ENCODE measurements around the gene RASA3. TPM values are rescaled to one million over a fixed set of nuclear protein-coding genes. Genes with fewer than 3 reads are reported as not detected.

RASA3 gene
- polyA plus RNA-seq, 4 donors, result 13.5 to 14.5 (median 14.2) TPM

DNA sequence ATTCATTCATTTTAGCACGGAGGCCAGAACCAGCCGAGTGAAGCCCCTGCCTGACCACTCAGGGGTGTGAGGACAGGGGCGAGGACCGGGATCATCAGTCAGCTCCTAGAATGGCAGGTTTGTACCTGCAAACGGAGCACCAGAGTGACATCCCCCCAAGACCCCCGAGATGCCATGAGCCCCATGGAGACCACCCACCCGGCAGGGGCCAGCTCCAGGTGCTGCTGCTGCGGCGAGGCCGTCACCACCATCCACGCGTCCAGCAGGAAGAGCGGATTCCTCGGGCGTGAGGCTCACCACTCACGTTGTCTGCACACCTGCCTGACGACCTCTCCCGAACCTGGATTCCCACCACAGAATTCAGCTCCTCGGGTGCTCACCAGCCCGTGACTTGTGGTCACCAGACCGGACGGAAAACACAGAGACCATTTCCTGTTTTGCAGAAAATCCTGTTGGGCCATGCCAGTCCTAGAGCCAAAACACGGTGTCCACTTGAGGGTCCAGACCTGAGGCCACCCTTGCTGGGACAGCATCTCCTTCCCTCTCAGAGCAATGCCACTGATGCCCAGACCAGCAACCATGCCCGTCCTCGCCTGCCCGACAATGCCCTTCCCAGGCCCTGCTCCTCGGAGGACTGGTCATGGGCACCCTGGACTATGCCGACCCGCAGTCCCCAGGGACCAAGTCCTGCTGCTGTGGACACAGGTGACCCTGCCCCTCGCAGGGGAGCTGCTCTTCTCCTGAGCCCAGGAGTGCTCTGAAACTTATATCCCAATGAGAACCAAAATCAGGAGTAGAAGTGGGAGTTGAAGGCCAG lies 74.2 kb downstream of the RASA3 start:
- DNase-seq (ENCODE audit: low read depth in 4 of 4, low spot score in 3 of 4), result no peak

- DNase-seq (ENCODE audit: low read depth in 4 of 4, low spot score in 3 of 4), result no peak
These were observed 75.0 kb downstream of the RASA3 start for GRCh38 chr13:114057166-114058050.

- DNase-seq (ENCODE audit: low read depth in 4 of 4, low spot score in 3 of 4), result no peak
These were observed 76.0 kb downstream of the RASA3 start for GRCh38 chr13:114056205-114057013.

- no peak for DNase-seq (ENCODE audit: low read depth in 4 of 4, low spot score in 3 of 4)
These were observed 76.7 kb downstream of the RASA3 start for GRCh38 chr13:114055766-114056165.

- no peak for DNase-seq (ENCODE audit: low read depth in 4 of 4, low spot score in 3 of 4)
These were observed 77.5 kb downstream of the RASA3 start for GRCh38 chr13:114054830-114055439.

DNA sequence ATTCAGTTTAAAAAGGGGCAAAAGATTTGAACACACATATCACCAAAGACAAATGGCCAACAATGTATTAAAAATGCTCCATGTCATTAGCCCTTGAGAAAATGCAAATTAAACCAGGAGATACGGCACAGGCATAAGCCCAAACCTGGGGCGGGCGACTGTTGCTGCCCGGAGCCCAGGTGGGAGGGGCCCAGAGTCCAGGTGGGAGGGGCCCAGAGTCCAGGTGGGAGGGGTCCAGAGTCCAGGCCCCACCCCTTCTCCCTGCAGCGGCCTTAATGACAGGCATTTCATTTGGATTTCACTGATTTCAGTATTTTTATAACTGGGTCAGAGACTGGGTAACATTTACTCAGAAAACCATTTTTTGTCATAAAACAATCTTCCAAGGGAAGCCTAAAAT lies 78.2 kb downstream of the RASA3 start:
- no peak for DNase-seq (ENCODE audit: low read depth in 4 of 4, low spot score in 3 of 4)

GRCh38 chr13:114053026-114053425 lies 79.4 kb downstream of the RASA3 start:
- no peak for DNase-seq (ENCODE audit: low read depth in 4 of 4, low spot score in 3 of 4)

DNA sequence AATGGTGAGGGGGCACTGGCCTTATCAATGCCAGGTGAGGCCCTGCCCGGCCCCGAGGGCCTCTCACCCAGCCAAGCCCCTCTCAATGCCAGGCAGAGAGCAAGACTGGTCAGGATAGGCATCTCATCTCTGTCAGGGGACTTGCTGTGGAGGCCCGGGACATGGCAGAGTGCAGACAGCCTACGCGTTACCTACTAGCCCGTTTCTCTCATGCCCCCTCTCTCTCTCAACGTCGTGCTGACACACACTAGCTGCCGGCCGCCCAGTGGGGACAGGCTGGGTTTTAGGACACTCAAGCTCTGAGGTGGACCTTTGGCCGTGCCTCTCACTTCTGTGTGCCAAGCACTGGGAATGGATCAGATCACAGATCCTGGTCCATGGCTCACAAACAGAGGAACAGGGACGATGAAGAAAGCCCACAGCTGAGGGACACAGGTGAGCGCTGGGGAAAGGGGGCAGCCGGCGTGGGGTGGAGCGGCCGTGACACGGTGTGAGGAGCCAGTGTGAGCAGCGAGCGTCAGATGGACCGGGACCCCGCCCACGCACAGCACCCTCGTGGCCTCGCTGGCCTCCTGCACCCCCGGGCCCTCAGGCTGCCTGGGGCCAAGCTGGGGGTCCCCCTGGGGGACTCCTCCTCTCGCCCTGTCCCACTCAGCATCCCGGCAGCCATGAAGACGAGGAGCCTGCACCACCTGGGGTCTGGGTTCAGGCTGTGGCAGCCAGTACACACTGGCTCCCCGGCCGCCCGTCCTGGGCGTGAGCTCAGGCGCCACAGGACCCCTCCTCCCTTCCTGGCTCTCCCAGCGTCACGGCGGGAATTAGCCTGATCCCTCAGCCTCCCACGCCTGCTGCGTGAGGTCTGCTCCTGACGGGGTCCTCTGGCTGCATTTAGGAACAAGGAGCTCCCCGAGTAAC lies 81.6 kb downstream of the RASA3 start:
- DNase-seq (ENCODE audit: low read depth in 4 of 4, low spot score in 3 of 4), result no peak

- no peak for DNase-seq (ENCODE audit: low read depth in 4 of 4, low spot score in 3 of 4)
These were observed 82.8 kb downstream of the RASA3 start for GRCh38 chr13:114049626-114050101.

- no peak for DNase-seq (ENCODE audit: low read depth in 4 of 4, low spot score in 3 of 4)
These were observed 83.4 kb downstream of the RASA3 start for GRCh38 chr13:114049026-114049425.

DNA sequence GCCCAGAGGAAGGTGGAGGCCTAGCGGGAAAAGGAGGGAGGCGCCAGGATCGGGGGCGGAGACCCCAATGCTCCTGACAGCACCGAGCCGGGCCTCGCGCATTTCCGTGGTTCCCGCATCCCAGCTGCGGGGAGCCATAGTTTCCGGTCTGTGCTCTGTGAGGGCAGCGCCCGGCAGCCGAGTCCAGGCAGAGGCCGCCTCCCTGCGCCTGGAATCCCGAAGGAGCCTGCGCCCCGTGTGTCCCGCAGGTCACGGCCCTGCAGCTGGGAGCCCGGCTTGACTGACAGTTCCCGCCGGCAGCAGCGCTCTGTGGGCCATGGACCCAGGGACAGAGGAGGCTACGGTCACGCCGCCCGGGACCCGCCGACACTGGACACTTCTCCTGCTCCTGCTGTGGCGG lies 84.0 kb downstream of the RASA3 start:
- no peak for DNase-seq (ENCODE audit: low read depth in 4 of 4, low spot score in 3 of 4)

DNA sequence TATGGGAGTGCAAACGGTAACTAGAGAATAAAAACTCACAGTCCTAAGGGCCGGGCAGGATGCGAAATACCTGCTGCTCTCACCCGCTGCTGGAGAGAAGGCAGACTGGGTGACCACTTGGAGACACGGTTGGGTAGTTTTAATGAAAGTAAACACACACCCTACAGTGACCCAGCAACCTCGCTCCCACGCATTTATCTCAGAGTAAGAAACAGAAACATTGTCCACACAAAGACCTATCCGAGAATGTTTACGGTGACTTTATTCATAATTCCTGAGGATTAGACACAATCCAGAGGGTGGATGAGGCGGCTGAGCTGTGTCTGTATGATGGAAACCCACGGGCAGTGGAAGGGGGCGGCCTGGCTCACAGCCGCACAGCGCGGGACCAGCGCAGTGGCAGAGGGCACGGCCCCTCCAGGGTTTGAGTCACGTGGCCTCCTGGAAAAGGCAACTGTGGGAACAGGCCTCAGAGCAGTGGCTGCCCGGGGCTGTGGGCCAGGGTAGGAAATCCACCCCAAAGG lies 85.0 kb downstream of the RASA3 start:
- DNase-seq (ENCODE audit: low read depth in 4 of 4, low spot score in 3 of 4), result peak in 2 of 4 donors; percentile 77 to 80

- DNase-seq (ENCODE audit: low read depth in 4 of 4, low spot score in 3 of 4), result no peak
These were observed 85.9 kb downstream of the RASA3 start for GRCh38 chr13:114046431-114046975.

DNA sequence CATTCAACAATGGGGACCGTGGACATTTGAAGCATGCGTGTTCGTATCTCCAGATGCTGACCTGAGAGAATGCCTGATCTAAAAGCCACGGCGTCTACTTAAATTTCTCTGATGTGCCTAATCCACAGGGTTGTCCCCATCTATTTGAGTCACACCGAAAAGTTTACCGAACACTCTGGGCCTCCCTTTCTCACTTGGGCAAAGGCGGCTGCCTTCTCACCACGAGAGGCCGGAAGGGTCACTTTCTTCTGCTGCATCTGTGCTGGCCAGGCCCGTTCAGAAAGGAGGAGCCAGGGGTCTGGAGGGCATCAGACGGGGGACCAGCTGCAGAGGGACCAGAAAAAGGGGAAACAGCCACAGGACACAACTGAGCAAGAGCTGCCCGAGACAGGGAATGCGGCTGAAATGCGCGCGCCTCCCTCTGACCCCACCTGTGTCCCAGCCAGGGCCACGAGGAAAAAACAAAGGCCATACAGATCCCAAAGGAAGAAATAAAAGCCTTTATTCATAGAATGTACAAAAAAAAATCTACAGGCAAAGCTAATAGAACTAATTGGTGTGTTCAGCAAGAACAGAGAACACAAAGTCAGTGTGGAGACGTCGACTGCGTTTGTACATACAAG lies 87.2 kb downstream of the RASA3 start:
- no peak for DNase-seq (ENCODE audit: low read depth in 4 of 4, low spot score in 3 of 4)

DNA sequence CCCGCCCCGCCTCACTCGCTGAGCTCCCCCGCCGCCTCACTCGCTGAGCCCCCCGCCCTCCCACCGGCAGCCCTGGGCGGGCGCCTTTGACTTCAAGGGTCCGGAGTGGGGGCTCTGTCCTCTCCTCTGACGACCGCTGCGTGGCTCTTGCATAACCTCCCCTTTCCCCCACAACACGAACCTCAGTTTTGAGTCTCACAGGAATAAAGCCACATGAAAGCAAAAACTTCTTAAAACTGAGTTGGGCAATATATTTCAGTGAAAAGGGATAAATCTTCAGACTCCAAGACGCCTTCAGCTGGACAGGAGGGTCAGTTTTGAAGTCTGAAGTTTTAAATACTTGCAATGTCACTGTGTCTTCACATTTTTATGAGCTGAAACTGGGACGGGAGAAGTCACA lies 87.9 kb downstream of the RASA3 start:
- DNase-seq (ENCODE audit: low read depth in 4 of 4, low spot score in 3 of 4), result no peak

- DNase-seq (ENCODE audit: low read depth in 4 of 4, low spot score in 3 of 4), result no peak
These were observed 88.9 kb downstream of the RASA3 start for GRCh38 chr13:114043421-114044053.

GRCh38 chr13:114042066-114042815 lies 90.2 kb downstream of the RASA3 start:
- DNase-seq (ENCODE audit: low read depth in 4 of 4, low spot score in 3 of 4), result no peak
